B cell (primary cell): Measurements from ENCODE around the gene ARID3A. TPM values are rescaled to one million over a fixed set of nuclear protein-coding genes. Genes with fewer than 3 reads are reported as not detected.

Source experiments
- ATAC-seq: fragments of 200-7000 bp; cut with Tn5 transposase; one replicate; pipeline ENCODE4 v1.10.0; 2021; ENCODE audit warnings: low read depth, mild to moderate bottlenecking, moderate number of reproducible peaks, moderate library complexity
- CTCF ChIA-PET: fragments of 350-600 bp; sonication (Branson Sonifier 250); formaldehyde crosslinking; loops from one replicate; lab custom pipeline; 2021; ENCODE audit warnings: antibody characterized with exemption, inconsistent platforms; lab: Charles Lee
- POLR2A ChIA-PET: fragments of 350-600 bp; sonication (Branson Sonifier 250); formaldehyde crosslinking; loops from one replicate; lab custom pipeline; 2021; ENCODE audit warnings: antibody characterized with exemption; lab: Charles Lee
- DNase-seq: peaks from one replicate; pipeline ENCODE4 v3.0.0; 2013
- H2AFZ ChIP-seq: 2 replicates; pipeline ENCODE4 v1.6.1; 2012; ENCODE audit warnings: mild to moderate bottlenecking, low read depth, low read length; ENCODE audit not compliant: insufficient read depth, poor library complexity, severe bottlenecking
- H3K27ac ChIP-seq, 2 donors: 1 replicate in 1 of 2; 2 replicates in 1 of 2; pipeline ENCODE4 v1.5.1; 2012 to 2013; ENCODE audit warnings: low read length in 2 of 2, mild to moderate bottlenecking in 2 of 2, moderate library complexity in 1 of 2
- H3K27me3 ChIP-seq, 4 experiments: fragments of 200-600 bp in 1 of 4; sonication (generic) in 1 of 4; replicated peaks in 1 of 4; 1 replicate in 2 of 4; 2 replicates in 2 of 4; pipeline versions ENCODE4 v1.6.1 to v1.7.0; 2013 to 2016; ENCODE audit warnings: low read length in 3 of 4, mild to moderate bottlenecking in 2 of 4, mixed read lengths in 1 of 4, moderate library complexity in 1 of 4; ENCODE audit not compliant: insufficient read depth in 4 of 4, control insufficient read depth in 3 of 4; ENCODE audit errors: control extremely low read depth in 1 of 4
- H3K36me3 ChIP-seq, 2 experiments: replicated peaks in 1 of 2; 1 replicate in 1 of 2; 2 replicates in 1 of 2; pipeline versions ENCODE4 v1.6.1 to v1.7.1; 2013; ENCODE audit warnings: low read length in 1 of 2; ENCODE audit not compliant: insufficient read depth in 2 of 2, control insufficient read depth in 1 of 2; ENCODE audit errors: control extremely low read depth in 1 of 2, extremely low read depth in 1 of 2
- H3K4me1 ChIP-seq, 2 donors: fragments of 200-600 bp in 1 of 2; sonication (generic) in 1 of 2; 1 replicate in 1 of 2; 2 replicates in 1 of 2; pipeline versions ENCODE4 v1.5.1 to v1.6.1; 2013 to 2017; ENCODE audit warnings: low read length in 2 of 2; ENCODE audit not compliant: control insufficient read depth in 2 of 2, insufficient read depth in 2 of 2
- H3K4me2 ChIP-seq: replicated peaks from 2 replicates; pipeline ENCODE3; 2012; ENCODE audit warnings: mild to moderate bottlenecking, low read depth, low read length; ENCODE audit not compliant: poor library complexity, severe bottlenecking
- H3K4me3 ChIP-seq, 5 experiments: fragments of 200-600 bp in 1 of 5; sonication (generic) in 1 of 5; 1 replicate in 3 of 5; 2 replicates in 2 of 5; pipeline versions ENCODE4 v1.5.1 to v1.7.0; 2011 to 2016; ENCODE audit warnings: low read length in 4 of 5, mild to moderate bottlenecking in 4 of 5, low read depth in 2 of 5, control low read depth in 1 of 5, moderate library complexity in 1 of 5; ENCODE audit not compliant: insufficient read depth in 1 of 5; ENCODE audit errors: control extremely low read depth in 1 of 5, extremely low read depth in 1 of 5
- H3K79me2 ChIP-seq: fragments of 200-600 bp; sonication (generic); one replicate; pipeline ENCODE4 v1.6.0; 2016; ENCODE audit warnings: low read length; ENCODE audit not compliant: control insufficient read depth, insufficient read depth
- H3K9ac ChIP-seq: fragments of 200-600 bp; sonication (generic); 2 replicates; pipeline ENCODE4 v1.6.1; 2017; ENCODE audit warnings: mild to moderate bottlenecking, low read length, moderate library complexity
- H3K9me3 ChIP-seq, 3 donors: one replicate each; pipeline versions ENCODE4 v1.6.1 to v1.7.1; 2013; ENCODE audit warnings: low read length in 2 of 3; ENCODE audit not compliant: control insufficient read depth in 2 of 3, insufficient read depth in 1 of 3; ENCODE audit errors: control extremely low read depth in 1 of 3
- H4K20me1 ChIP-seq: 2 replicates; pipeline ENCODE4 v1.6.0; 2012; ENCODE audit warnings: mild to moderate bottlenecking, low read length; ENCODE audit not compliant: insufficient read depth, control insufficient read depth, poor library complexity, severe bottlenecking
- H3K27ac Mint-ChIP-seq: one replicate; pipeline ENCODE4 v1.8.0; 2021; ENCODE audit warnings: mixed read lengths
- H3K27me3 Mint-ChIP-seq: one replicate; pipeline ENCODE4 v1.8.0; 2021; ENCODE audit warnings: mixed read lengths
- H3K4me1 Mint-ChIP-seq: one replicate; pipeline ENCODE4 v1.8.0; 2021; ENCODE audit warnings: mixed read lengths
- H3K4me3 Mint-ChIP-seq: one replicate; pipeline ENCODE4 v1.8.0; 2021; ENCODE audit warnings: mixed read lengths
- H3K9me3 Mint-ChIP-seq: one replicate; pipeline ENCODE4 v1.8.0; 2022; ENCODE audit warnings: mixed read lengths; ENCODE audit not compliant: insufficient read depth
- CTCF ChIP-seq: fragments of 200-600 bp; IDR thresholded peaks from one replicate; pipeline ENCODE4 v1.8.0; 2022; ENCODE audit warnings: antibody characterized with exemption, mild to moderate bottlenecking
- EZH2 ChIP-seq: IDR thresholded peaks from 2 replicates; pipeline ENCODE4 v1.6.1; 2012; ENCODE audit warnings: borderline replicate concordance, low read depth, mild to moderate bottlenecking, moderate library complexity, low read length; ENCODE audit not compliant: insufficient read depth, poor library complexity, severe bottlenecking
- WGBS: methylation state at CpG from one replicate; pipeline ENCODE4 v1.1.5; 2013; ENCODE audit warnings: missing lambda C conversion rate; ENCODE audit not compliant: insufficient coverage; 5-methylcytosine and 5-hydroxymethylcytosine counted together
- intact Hi-C: fragments of 100-400 bp; cut with micrococcal nuclease; formaldehyde crosslinking; loops from one replicate; pipeline ENCODE4 v1.10.0; 2022
- polyA plus RNA-seq: library from polyadenylated mRNA; depleted of rRNA; stranded (reverse); fragments of >200 nt; gene quantifications from 2 replicates; pipeline ENCODE4 v1.2.3, GENCODE V29; 2012
- total RNA-seq, 2 donors: library from RNA; stranded (reverse); fragments of 120-200 nt in 1 of 2; gene quantifications; 1 replicate in 1 of 2; 2 replicates in 1 of 2; pipeline versions ENCODE4 v1.2.3 to v1.2.4, GENCODE V29; 2013 to 2022

Gene ARID3A
- total and polyA plus RNA-seq, 2 donors (not counting 1 experiment from before 2014, with no cell fraction given) = 22.9 to 60.5 TPM

GRCh38 chr19:973726-974563 lies 48.1 kb downstream of the ARID3A start:
- H3K9ac ChIP-seq = no peak overlapping the region
- no peaks in the 10 kb centered on the region for H3K27me3 ChIP-seq
- ATAC-seq (no peak), DNase-seq (no peak)
- Mint-ChIP-seq H3K9me3 (peaks cover 4% of the 10 kb centered on the region), H3K27ac (no peak overlapping the region), H3K27me3 (no peaks in the 10 kb centered on the region), H3K4me1 (no peaks in the 10 kb centered on the region), H3K4me3 (no peak overlapping the region)
- ChIA-PET POLR2A (no interaction called here), CTCF (no interaction called here)
- H3K9me3 ChIP-seq = peaks cover 0 to 21% (median 6%) of the 10 kb centered on the region in 3 donors
- no peak overlapping the region for H3K27ac ChIP-seq
- intact Hi-C loops = no loop called here
- WGBS = 94% methylated on average over 16 of the region's 29 CpGs
- no peaks in the 10 kb centered on the region for H3K79me2 ChIP-seq
- no peak overlapping the region for H3K4me2 ChIP-seq
- no peaks in the 10 kb centered on the region for H3K4me1 ChIP-seq
- no peak overlapping the region for H2AFZ ChIP-seq
- no peaks in the 10 kb centered on the region for H4K20me1 ChIP-seq
- peaks cover 6 to 24% of the 10 kb centered on the region in 2 experiments for H3K36me3 ChIP-seq
- TF ChIP-seq CTCF = no peak
- no peak for TF ChIP-seq EZH2
- no peak overlapping the region for H3K4me3 ChIP-seq

- Mint-ChIP-seq H3K4me1 (no peaks in the 10 kb centered on the region), H3K27ac (no peak overlapping the region), H3K9me3 (peaks cover 4% of the 10 kb centered on the region), H3K4me3 (no peak overlapping the region), H3K27me3 (no peaks in the 10 kb centered on the region)
- POLR2A ChIA-PET = no interaction called here
- Histone ChIP-seq H4K20me1 (no peaks in the 10 kb centered on the region), H3K4me3 (no peak overlapping the region), H2AFZ (no peak overlapping the region), H3K4me2 (no peak overlapping the region), H3K4me1 (no peaks in the 10 kb centered on the region), H3K36me3 (peaks cover 6 to 20% of the 10 kb centered on the region in 2 experiments), H3K27ac (no peak overlapping the region), H3K9me3 (peaks cover 0 to 21% (median 6%) of the 10 kb centered on the region in 3 donors), H3K9ac (no peak overlapping the region), H3K79me2 (no peaks in the 10 kb centered on the region), H3K27me3 (no peaks in the 10 kb centered on the region)
- no peak for DNase-seq
- no peak for TF ChIP-seq EZH2
- intact Hi-C loops = no loop called here
- 88% methylated on average over 36 of the region's 37 CpGs for WGBS
- CTCF ChIA-PET = no interaction called here
- no peak for ATAC-seq
Observed at GRCh38 chr19:974564-975257, 48.9 kb downstream of the ARID3A start.
